ENCODE data around the gene ALOX5AP. TPM values are rescaled to one million over a fixed set of nuclear protein-coding genes. Genes with fewer than 3 reads are reported as not detected.

Gene ALOX5AP
- total RNA-seq, 3 donors from 2014 or later = 5.1 to 13.8 (median 11.8) TPM

DNA sequence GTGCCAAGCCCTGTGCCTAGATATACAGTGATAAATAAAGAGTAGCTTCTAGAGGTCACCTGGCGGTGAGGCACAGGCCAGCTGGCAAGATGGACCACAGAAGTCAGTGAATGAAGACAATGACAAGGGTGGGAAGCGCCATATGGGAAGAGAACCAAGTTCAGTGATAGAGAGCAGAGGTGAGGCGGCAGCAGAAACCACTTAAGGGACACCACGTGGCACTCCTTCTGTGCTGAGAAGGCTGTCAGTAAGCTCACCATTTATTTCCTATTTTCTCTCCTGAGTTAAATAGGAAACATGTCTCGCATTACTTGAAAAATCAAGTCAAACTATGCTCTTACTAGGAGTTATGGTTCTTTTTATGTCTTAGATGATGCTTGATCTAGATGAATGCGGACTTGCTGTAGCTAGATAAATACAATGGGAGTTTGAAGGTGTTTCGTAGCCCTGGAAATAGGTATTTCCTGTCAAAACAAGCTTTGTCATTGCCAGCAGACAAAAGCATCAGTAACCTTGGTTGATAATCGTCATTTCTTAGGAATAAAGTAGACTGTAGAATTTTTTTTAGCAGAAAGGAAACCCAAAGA, 17.8 kb downstream of the ALOX5AP start:
- TF ChIP-seq, protein P1, sequence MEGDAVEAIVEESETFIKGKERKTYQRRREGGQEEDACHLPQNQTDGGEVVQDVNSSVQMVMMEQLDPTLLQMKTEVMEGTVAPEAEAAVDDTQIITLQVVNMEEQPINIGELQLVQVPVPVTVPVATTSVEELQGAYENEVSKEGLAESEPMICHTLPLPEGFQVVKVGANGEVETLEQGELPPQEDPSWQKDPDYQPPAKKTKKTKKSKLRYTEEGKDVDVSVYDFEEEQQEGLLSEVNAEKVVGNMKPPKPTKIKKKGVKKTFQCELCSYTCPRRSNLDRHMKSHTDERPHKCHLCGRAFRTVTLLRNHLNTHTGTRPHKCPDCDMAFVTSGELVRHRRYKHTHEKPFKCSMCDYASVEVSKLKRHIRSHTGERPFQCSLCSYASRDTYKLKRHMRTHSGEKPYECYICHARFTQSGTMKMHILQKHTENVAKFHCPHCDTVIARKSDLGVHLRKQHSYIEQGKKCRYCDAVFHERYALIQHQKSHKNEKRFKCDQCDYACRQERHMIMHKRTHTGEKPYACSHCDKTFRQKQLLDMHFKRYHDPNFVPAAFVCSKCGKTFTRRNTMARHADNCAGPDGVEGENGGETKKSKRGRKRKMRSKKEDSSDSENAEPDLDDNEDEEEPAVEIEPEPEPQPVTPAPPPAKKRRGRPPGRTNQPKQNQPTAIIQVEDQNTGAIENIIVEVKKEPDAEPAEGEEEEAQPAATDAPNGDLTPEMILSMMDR (IDR thresholded peaks at IDR 0.05) = no peak
- Histone ChIP-seq H3K9me3 (no peaks in the 10 kb centered on the region), H3K36me3 (ENCODE audit: low read depth) (no peaks in the 10 kb centered on the region), H3K4me1 (ENCODE audit: low read depth) (no peaks in the 10 kb centered on the region), H3K4me3 (no peak overlapping the region)
- intact Hi-C loops (cut with DNase I, micrococcal nuclease) = no loop called here
- DNase-seq (no peak), ATAC-seq (no peak)

DNA sequence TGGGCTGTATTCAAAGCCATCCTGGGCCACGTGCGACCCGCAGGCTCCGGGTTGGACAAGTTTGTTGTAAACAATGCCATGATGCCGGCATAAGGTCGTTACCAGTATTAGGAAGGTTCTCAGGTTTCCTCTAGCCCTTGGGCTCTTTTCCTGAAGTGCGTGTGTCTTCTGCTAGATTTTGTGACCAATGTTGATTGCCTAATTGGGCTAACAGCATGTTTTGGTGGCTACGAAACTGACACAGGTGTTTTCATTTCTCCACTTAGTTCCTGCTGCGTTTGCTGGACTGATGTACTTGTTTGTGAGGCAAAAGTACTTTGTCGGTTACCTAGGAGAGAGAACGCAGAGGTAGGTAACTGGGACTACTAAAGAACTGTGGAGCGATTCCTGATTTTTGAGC, 20.3 kb downstream of the ALOX5AP start:
- Histone ChIP-seq H3K9me3 (no peaks in the 10 kb centered on the region), H3K4me1 (ENCODE audit: low read depth) (no peaks in the 10 kb centered on the region), H3K36me3 (ENCODE audit: low read depth) (no peaks in the 10 kb centered on the region), H3K4me3 (no peak overlapping the region)
- ATAC-seq = no peak
- DNase-seq = no peak
- TF ChIP-seq, protein P1 (IDR thresholded peaks at IDR 0.05) = no peak
- intact Hi-C loops (cut with DNase I, micrococcal nuclease) = no loop called here

DNA sequence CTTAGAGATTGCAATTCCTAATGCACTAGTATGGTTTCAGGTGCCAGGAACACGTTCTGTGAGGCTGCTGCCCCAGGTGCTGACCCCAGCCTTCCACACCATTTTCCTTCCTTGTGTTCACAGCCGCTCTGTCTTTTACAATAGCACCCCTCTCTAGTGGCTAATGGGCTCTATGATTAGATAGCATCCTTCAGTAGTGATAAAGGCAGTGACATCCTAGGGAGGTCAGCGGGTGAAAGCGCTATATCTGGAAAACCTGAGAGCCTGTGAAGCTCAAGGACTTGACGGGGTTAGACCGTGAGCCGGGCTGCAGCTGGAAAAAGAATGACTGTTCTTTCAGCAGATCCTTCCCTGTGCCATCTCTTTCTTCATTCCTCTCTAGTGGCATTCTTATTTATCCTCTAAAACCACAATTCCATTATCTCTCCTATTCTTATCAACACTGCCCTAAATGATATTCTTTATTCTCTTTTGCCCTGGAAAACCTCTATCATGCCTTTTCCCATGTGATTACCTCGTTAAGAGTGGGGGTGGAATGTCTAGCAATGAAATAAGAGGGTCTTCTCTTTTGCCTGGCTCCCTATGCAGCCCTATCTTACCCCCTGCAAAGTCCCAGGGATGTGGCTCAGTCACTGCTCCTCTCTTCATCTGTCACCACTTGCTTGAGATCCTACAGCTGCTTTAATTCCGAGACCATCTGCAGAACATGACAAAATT, 21.8 kb downstream of the ALOX5AP start:
- DNase-seq = no peak

DNA sequence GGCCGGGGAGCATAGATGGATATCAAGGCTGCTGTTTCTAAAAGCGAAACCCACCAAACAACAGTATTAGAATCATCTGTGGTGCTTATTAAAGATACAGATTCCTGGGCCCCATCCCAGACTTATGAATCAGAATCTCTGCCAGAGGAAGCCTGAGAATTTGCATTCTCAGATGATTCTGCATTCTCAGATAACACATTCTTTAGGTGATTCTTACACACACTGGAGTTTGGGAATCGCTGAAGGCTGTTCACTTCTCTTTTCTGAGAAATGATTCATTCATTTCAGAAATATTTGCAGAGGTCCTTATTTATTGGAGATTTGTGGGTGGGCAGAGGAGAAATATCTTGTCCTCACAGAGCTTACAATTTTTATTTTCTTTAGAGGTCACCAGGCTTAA, 24.4 kb downstream of the ALOX5AP start:
- DNase-seq (no peak), ATAC-seq (no peak)
- intact Hi-C loops (cut with DNase I, micrococcal nuclease) = no loop called here
- Histone ChIP-seq H3K4me1 (ENCODE audit: low read depth) (no peaks in the 10 kb centered on the region), H3K4me3 (no peak overlapping the region), H3K36me3 (ENCODE audit: low read depth) (no peaks in the 10 kb centered on the region), H3K9me3 (no peaks in the 10 kb centered on the region)
- TF ChIP-seq, protein P1 (IDR thresholded peaks at IDR 0.05) = no peak

More for the DNA sequence above, 21.8 kb downstream of the ALOX5AP start:
- intact Hi-C loops (cut with DNase I, micrococcal nuclease) = no loop called here
- Histone ChIP-seq H3K4me3 (no peak overlapping the region), H3K9me3 (no peaks in the 10 kb centered on the region), H3K36me3 (ENCODE audit: low read depth) (no peaks in the 10 kb centered on the region), H3K4me1 (ENCODE audit: low read depth) (no peaks in the 10 kb centered on the region)
- TF ChIP-seq, protein P1 (IDR thresholded peaks at IDR 0.05) = no peak
- no peak for ATAC-seq

DNA sequence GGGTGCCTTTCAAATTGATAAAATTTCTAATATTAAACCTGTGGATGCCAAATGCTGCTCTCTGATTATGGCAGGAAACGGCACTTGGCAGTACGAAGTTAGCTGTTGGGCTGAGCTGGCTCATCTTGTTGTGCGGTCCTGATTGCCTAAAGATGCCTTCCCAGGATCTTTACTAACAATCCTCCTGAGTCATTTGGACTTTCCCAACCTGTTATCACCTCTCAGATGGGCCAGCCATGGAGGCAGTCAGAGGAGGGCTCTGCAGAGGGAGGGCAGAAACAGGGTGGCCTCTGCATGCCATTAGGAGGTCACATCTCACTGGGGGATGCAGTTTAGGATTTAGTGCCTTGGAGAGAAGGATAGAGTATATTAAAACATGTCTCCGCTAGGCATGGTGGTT, 27.3 kb downstream of the ALOX5AP start:
- DNase-seq (no peak), ATAC-seq (no peak)
- peaks cover 14% of the 10 kb centered on the region for H3K4me1 ChIP-seq (ENCODE audit: low read depth)
- no peaks in the 10 kb centered on the region for H3K36me3 ChIP-seq (ENCODE audit: low read depth)
- TF ChIP-seq, protein P1 (IDR thresholded peaks at IDR 0.05) = no peak
- no peak overlapping the region for H3K4me3 ChIP-seq
- no peaks in the 10 kb centered on the region for H3K9me3 ChIP-seq
- intact Hi-C loops (cut with DNase I, micrococcal nuclease) = no loop called here
